ENCODE results near the gene TRPM3. TPM values are rescaled to one million over a fixed set of nuclear protein-coding genes. Genes with fewer than 3 reads are reported as not detected.
A peak's percentile ranks its signal among the peaks of the same experiment; 100 is the strongest.

Gene TRPM3
- total RNA-seq, 2 donors from 2014 or later: not detected

DNA sequence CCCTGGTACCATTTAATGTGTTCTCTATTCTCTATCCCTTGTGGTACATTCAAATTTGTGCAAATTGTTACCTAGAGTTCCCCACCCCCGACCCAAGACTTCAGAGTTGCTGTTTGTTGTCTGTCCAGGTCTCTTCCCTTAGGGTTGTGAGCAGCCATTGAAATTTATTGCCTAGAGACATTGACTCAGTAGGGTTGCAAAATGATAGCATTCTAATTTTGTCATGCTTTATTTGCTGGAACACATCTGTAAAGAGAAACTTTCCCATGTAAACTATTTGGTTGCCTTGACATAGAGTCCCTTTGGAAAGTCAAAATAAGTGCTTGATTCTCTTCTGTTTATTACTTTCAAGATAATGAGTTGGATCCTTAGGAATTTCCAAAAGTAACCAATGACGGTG lies 615.3 kb downstream of the TRPM3 start:
- H3K36me3 Mint-ChIP-seq (ENCODE audit: insufficient read depth in 2 of 2): peaks cover 0 to 1% of the 10 kb centered on the region in 2 donors
- ATAC-seq (replicated peaks in 1 of 2) (no peak), DNase-seq (no peak)
- no peaks in the 10 kb centered on the region for H3K4me1 Mint-ChIP-seq (ENCODE audit: low read depth)
- H3K4me3 Mint-ChIP-seq: no peak overlapping the region
- no peaks in the 10 kb centered on the region for H3K9me3 Mint-ChIP-seq
- no peaks in the 10 kb centered on the region for H3K27me3 Mint-ChIP-seq (ENCODE audit: low read depth)
- H3K27ac Mint-ChIP-seq: no peak overlapping the region

DNA sequence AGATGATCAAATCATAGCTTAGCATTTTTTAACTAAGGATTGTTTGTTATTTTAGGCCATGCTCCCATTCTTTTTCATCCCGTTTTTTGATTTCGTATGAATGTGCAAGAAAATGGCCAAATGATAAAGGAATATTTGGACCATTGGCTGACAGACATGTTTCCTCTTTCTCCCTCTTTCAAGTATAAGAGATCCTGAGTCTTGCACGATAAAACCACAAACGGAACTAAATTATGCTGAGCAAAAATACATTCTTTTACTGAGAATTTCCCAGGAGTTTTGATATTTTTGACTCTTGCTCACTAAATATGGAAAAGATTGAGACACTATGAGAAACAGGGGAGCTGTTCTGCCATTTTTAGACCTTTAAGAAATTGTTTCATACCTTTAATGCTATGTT lies 616.6 kb downstream of the TRPM3 start:
- no peak overlapping the region for H3K27ac Mint-ChIP-seq
- H3K9me3 Mint-ChIP-seq: no peaks in the 10 kb centered on the region
- H3K27me3 Mint-ChIP-seq (ENCODE audit: low read depth): no peaks in the 10 kb centered on the region
- peaks cover 0 to 1% of the 10 kb centered on the region in 2 donors for H3K36me3 Mint-ChIP-seq (ENCODE audit: insufficient read depth in 2 of 2)
- no peak overlapping the region for H3K4me3 Mint-ChIP-seq
- DNase-seq (no peak), ATAC-seq (replicated peaks in 1 of 2) (no peak)
- H3K4me1 Mint-ChIP-seq (ENCODE audit: low read depth): no peaks in the 10 kb centered on the region

DNA sequence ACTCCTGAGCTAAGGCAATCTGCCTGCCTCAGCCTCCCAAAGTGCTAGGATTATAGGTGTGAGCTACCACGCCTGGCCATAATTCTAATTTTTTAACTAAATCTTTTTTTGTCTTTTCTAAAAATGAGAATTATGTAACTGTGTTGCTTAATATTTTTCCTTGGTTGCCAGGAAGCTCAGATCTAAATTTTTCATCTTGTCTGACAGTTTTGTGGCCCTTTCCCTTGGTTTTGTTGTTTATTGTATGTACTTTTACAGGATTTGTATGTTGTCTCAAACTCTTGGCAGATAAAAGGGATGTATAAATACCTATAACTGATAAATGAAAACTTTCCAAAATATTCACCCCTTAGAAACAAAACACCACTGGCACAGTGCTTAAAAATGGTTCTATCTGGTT lies 618.7 kb downstream of the TRPM3 start:
- Mint-ChIP-seq H3K27me3 (ENCODE audit: low read depth) (no peaks in the 10 kb centered on the region), H3K36me3 (ENCODE audit: insufficient read depth in 2 of 2) (peaks cover 0 to 1% of the 10 kb centered on the region in 2 donors), H3K4me1 (ENCODE audit: low read depth) (no peaks in the 10 kb centered on the region)

DNA sequence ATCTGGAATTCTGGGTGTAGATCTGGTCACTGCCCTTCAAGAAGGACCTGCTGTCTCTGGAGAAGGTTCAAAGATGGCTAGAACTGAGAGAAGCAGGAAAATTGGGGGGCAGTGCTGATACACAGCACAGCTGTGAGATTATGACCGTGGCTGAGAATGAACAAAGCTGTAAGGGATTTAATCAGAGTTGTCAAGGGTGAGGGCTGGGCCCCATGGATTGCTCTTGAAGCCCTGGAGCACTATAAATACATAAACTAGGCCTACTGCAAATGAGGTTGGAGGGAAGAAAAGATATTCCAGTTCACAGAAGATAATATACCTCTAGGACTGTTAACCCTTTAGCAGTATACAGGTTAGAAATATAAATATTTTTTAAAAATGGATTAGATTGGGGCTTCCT lies 620.6 kb downstream of the TRPM3 start:
- H3K27ac Mint-ChIP-seq: no peak overlapping the region
- no peaks in the 10 kb centered on the region for H3K9me3 Mint-ChIP-seq
- peaks cover 6% of the 10 kb centered on the region for H3K4me1 Mint-ChIP-seq (ENCODE audit: low read depth)
- no peak overlapping the region for H3K4me3 Mint-ChIP-seq
- ATAC-seq (replicated peaks in 1 of 2) (no peak), DNase-seq (no peak)
- H3K27me3 Mint-ChIP-seq (ENCODE audit: low read depth): no peaks in the 10 kb centered on the region
- H3K36me3 Mint-ChIP-seq (ENCODE audit: insufficient read depth in 2 of 2): peaks cover 0 to 1% of the 10 kb centered on the region in 2 donors

More for the DNA sequence above, 618.7 kb downstream of the TRPM3 start:
- Mint-ChIP-seq H3K27ac (no peak overlapping the region), H3K9me3 (no peaks in the 10 kb centered on the region), H3K4me3 (no peak overlapping the region)
- DNase-seq: no peak
- no peak for ATAC-seq (replicated peaks in 1 of 2)

DNA sequence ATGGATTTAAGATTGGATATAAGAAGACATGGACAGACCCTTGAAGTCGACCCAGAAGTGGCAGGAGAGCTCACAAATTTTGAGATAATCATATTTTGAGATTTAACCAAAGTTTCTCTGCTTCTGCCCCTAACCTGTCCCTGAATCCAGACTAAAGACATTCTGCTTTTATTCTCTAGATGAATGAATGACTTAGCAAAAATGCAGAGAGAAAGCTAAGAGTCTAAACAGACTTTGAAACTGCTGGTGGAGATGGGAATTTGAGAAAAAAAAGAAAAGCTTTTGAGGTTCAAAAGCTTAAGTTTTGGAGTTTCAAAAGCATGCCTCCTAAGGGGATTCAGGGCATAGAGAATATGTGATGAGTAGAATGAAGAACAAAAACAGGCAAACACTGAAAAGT lies 621.8 kb downstream of the TRPM3 start:
- H3K36me3 Mint-ChIP-seq (ENCODE audit: insufficient read depth in 2 of 2): peaks cover 0 to 1% of the 10 kb centered on the region in 2 donors
- no peak overlapping the region for H3K4me3 Mint-ChIP-seq
- no peak for ATAC-seq (replicated peaks in 1 of 2)
- DNase-seq: no peak
- H3K4me1 Mint-ChIP-seq (ENCODE audit: low read depth): peaks cover 16% of the 10 kb centered on the region
- no peak overlapping the region for H3K27ac Mint-ChIP-seq
- H3K9me3 Mint-ChIP-seq: peaks cover 0 to 4% of the 10 kb centered on the region in 2 donors
- peaks cover 9% of the 10 kb centered on the region for H3K27me3 Mint-ChIP-seq (ENCODE audit: low read depth)

DNA sequence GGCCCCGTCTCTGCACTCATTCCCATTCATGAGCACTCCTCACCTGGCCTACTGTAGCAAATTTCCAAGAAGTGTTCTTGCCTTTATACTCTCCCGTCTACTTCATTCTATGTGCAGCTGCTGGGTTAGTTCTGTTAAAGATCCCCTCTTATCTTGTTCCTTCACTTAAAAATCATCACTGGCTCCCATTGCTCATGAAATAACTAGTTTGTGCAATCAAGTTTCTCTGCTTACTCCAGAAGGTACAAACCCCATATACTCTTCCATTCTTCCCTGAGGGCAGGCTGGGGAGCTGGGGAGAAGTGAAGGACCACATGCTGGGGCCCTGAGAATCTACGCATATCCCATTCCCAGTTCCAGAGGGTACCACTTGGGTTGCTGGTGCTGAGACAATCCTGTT lies 622.6 kb downstream of the TRPM3 start:
- peaks cover 14% of the 10 kb centered on the region for H3K27me3 Mint-ChIP-seq (ENCODE audit: low read depth)
- H3K9me3 Mint-ChIP-seq: peaks cover 0 to 7% of the 10 kb centered on the region in 2 donors
- H3K36me3 Mint-ChIP-seq (ENCODE audit: insufficient read depth in 2 of 2): no peaks in the 10 kb centered on the region
- H3K27ac Mint-ChIP-seq: no peak overlapping the region
- no peak overlapping the region for H3K4me3 Mint-ChIP-seq
- peaks cover 22% of the 10 kb centered on the region for H3K4me1 Mint-ChIP-seq (ENCODE audit: low read depth)
- no peak for DNase-seq
- no peak for ATAC-seq (replicated peaks in 1 of 2)

DNA sequence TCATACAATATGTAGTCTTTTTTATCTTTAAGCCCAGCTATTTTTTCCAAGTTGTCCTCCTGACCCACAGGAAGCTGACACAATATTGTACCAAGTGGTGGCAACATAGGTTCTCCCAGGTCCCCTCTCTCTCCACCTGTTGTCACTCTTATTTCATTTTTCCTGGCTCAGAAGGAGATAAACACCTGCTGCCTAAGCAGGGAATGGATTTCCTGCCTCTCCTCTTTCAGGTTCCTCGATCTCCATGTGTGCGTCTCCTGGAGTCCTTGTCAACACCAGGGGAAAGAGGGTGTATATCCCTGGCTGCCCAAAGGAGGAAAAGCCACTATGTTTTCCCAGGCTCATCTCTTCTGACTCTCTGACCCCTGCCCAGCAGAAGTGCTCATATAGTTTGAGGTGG lies 625.2 kb downstream of the TRPM3 start:
- H3K4me3 Mint-ChIP-seq: no peak overlapping the region
- no peak for DNase-seq

DNA sequence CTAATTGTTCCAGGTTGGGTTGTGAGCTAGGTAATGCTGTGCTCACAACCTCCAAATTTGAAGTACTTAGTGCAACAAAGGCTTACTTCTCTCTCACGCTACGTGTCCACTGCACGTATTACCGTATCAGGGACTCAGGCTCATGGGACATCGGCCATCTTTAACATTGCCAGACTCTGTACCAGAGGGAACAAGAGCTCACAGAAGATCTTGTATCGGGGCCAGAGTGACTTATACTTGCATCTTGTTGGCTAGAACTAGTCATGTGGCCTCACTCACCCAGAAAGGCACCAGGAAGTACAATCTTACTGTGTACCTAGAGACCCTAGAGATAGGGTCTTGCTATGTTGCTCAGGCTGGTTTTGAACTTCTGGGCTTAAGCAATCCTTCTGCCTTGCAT lies 625.9 kb downstream of the TRPM3 start:
- Mint-ChIP-seq H3K27me3 (ENCODE audit: low read depth) (peaks cover 14% of the 10 kb centered on the region), H3K4me3 (no peak overlapping the region), H3K4me1 (ENCODE audit: low read depth) (peaks cover 31% of the 10 kb centered on the region), H3K9me3 (peaks cover 0 to 7% of the 10 kb centered on the region in 2 donors), H3K36me3 (ENCODE audit: insufficient read depth in 2 of 2) (no peaks in the 10 kb centered on the region), H3K27ac (peak overlapping the region; percentile 10)
- no peak for ATAC-seq (replicated peaks in 1 of 2)
- DNase-seq: no peak

More for the DNA sequence above, 625.2 kb downstream of the TRPM3 start:
- H3K27me3 Mint-ChIP-seq (ENCODE audit: low read depth): peaks cover 14% of the 10 kb centered on the region
- no peak for ATAC-seq (replicated peaks in 1 of 2)
- H3K36me3 Mint-ChIP-seq (ENCODE audit: insufficient read depth in 2 of 2): no peaks in the 10 kb centered on the region
- no peak overlapping the region for H3K27ac Mint-ChIP-seq
- H3K4me1 Mint-ChIP-seq (ENCODE audit: low read depth): peaks cover 28% of the 10 kb centered on the region
- peaks cover 0 to 7% of the 10 kb centered on the region in 2 donors for H3K9me3 Mint-ChIP-seq

DNA sequence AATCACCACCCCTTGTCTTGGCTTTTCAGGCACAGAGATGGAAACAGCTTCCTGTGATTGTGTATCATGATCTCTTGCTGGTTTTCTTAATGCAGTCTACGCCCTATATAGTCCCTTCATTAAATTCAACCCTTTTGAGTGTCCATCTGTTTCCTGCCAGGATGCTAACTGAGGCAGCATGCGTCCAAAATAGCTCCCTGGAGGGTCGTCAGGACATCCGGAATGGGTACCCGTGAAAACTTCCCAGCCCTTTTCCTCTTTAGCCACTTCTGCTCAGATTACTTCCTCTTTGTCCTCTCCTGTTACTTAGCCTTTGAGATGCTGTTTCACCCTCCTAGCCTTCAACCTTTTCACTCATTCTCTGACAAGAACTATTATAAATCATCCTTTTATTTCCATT lies 627.2 kb downstream of the TRPM3 start:
- ATAC-seq (replicated peaks in 1 of 2): no peak
- Mint-ChIP-seq H3K4me3 (no peak overlapping the region), H3K36me3 (ENCODE audit: insufficient read depth in 2 of 2) (no peaks in the 10 kb centered on the region), H3K9me3 (peaks cover 0 to 7% of the 10 kb centered on the region in 2 donors), H3K4me1 (ENCODE audit: low read depth) (peaks cover 33% of the 10 kb centered on the region), H3K27ac (no peak overlapping the region), H3K27me3 (ENCODE audit: low read depth) (peaks cover 14% of the 10 kb centered on the region)
- no peak for DNase-seq

DNA sequence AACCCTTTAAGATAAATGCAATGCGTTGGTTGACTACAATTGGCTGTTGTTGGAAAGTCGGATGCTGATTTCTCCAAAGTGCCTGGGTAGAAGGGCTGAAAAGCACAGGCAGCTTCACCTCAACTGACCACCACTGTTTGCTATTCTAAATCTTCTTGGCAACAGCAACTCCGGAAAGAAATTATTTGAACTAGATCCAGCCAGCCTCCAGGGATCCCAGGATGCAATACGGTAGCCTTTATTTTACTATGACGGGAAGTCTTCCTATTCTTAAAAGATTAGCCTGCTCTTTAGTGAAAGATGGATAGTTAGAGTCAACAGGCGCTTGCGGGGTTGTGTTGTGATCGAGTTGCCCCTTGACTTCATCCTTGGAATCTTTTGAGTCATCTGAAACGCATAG lies 628.4 kb downstream of the TRPM3 start:
- DNase-seq: no peak
- Mint-ChIP-seq H3K9me3 (peaks cover 0 to 7% of the 10 kb centered on the region in 2 donors), H3K4me1 (ENCODE audit: low read depth) (peaks cover 33% of the 10 kb centered on the region), H3K27me3 (ENCODE audit: low read depth) (peaks cover 14% of the 10 kb centered on the region), H3K27ac (no peak overlapping the region), H3K36me3 (ENCODE audit: insufficient read depth in 2 of 2) (no peaks in the 10 kb centered on the region), H3K4me3 (no peak overlapping the region)
- no peak for ATAC-seq (replicated peaks in 1 of 2)

DNA sequence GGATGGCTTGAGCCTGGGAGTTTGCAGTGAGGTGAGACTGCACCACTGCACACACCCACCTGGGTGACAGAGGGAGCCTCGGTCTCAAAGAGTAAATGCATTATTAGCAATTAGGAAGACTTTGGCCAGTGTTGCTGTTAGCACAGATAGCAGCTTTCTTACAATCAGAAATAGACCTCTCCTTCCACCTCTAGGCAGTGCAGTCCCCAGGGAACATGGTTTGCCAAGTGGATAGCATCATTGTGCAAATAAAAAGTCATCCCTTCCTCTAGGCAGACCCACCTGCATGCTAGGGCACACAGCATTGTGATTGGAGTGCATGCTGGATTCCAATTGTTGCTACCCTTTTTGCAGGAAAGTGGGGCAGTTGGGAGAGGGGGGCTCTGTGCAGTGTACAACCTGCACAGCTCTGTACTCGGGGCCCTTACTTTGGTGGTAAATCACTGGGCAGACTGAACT lies 629.1 kb downstream of the TRPM3 start:
- peaks cover 14% of the 10 kb centered on the region for H3K27me3 Mint-ChIP-seq (ENCODE audit: low read depth)
- H3K9me3 Mint-ChIP-seq: peaks cover 0 to 7% of the 10 kb centered on the region in 2 donors
- H3K36me3 Mint-ChIP-seq (ENCODE audit: insufficient read depth in 2 of 2): no peaks in the 10 kb centered on the region
- ATAC-seq (replicated peaks in 1 of 2): no peak
- peaks cover 33% of the 10 kb centered on the region for H3K4me1 Mint-ChIP-seq (ENCODE audit: low read depth)
- no peak overlapping the region for H3K4me3 Mint-ChIP-seq
- H3K27ac Mint-ChIP-seq: no peak overlapping the region
- no peak for DNase-seq

DNA sequence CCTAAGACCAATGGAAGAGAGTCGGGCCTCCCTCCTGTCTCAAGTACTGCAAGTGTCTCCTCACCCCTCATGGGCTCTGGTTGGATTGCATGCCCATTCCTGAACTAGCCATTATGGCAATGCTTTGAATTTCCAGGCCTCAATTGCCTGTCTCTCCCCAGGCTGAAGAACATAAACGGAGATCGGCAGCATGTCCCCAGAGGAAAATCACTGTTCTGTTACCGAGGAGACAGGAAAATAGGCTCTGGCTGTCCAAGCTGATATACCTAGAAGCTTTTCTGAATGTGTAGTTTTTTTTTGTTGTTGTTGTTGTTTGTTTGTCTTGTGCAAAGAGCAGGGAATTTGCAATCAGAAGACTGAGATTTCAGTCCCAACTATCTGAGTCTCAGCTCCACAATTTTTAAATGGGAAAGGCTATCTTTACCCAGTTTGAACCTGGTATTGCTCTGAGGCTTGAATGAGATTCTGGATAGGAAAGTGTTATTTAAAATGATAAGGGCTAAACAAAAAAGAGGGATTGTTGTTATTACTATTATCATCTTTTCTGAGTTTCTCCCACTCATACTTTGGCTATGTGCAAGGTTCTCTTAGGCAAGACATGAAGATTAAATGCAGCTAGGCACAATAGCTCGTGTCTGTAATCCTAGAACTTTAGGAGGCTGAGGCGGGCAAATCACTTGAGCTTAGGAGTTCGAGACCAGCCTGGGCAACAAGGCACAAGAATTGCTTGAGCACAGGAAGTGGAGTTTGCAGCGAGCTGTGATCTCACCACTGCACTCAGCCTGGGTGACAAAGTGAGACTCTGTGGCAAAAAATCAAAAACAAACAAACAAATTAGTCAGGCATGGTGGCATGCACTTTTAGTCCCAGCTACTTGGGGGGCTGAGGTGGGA lies 629.7 kb downstream of the TRPM3 start:
- no peak overlapping the region for H3K4me3 Mint-ChIP-seq
- no peak for ATAC-seq (replicated peaks in 1 of 2)

DNA sequence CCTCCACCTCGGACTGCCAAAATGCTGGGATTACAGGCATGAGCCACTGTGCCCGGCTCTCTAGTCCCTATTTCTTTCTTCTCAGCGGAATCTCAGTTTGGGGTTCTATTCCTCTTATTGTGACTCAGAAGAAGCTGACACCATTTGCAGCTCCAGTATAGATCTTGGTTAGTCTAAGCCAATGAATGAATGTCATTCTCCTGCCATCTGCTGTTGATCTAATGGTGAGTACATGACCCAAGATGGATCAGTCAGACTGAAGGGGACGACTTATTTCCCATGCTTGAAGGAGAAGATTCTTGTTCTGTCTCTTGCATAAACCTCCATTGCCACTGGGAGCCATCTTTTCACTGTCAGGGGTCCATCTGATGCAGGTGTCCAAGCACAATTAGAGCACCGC lies 630.9 kb downstream of the TRPM3 start:
- no peak for DNase-seq
- ATAC-seq (replicated peaks in 1 of 2): peak in 1 of 2 donors; percentile 43
- Mint-ChIP-seq H3K4me1 (ENCODE audit: low read depth) (peaks cover 30% of the 10 kb centered on the region), H3K4me3 (no peak overlapping the region), H3K27me3 (ENCODE audit: low read depth) (peaks cover 14% of the 10 kb centered on the region), H3K27ac (no peak overlapping the region), H3K36me3 (ENCODE audit: insufficient read depth in 2 of 2) (no peaks in the 10 kb centered on the region), H3K9me3 (peaks cover 0 to 7% of the 10 kb centered on the region in 2 donors)

More for the DNA sequence above, 629.7 kb downstream of the TRPM3 start:
- DNase-seq: no peak
- H3K9me3 Mint-ChIP-seq: peaks cover 0 to 7% of the 10 kb centered on the region in 2 donors
- H3K4me1 Mint-ChIP-seq (ENCODE audit: low read depth): peaks cover 33% of the 10 kb centered on the region
- H3K27me3 Mint-ChIP-seq (ENCODE audit: low read depth): peaks cover 14% of the 10 kb centered on the region
- H3K27ac Mint-ChIP-seq: no peak overlapping the region
- no peaks in the 10 kb centered on the region for H3K36me3 Mint-ChIP-seq (ENCODE audit: insufficient read depth in 2 of 2)

DNA sequence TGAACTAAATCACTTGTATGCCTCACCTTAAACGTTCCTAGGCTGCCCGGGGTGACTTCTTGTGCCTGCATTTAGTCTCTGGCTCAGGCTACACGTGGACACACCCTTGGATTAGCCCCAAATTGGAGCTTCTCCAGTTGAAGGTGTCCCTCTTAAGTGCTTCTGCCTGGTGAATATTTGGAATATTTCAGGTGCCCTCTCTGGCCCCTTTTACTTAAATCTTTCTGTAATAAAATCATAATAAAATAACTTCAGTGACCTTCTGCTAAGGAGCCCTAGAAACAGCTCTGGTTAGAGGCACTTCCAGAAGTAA lies 632.7 kb downstream of the TRPM3 start:
- Mint-ChIP-seq H3K4me3 (no peak overlapping the region), H3K4me1 (ENCODE audit: low read depth) (peaks cover 30% of the 10 kb centered on the region), H3K9me3 (no peaks in the 10 kb centered on the region), H3K27me3 (ENCODE audit: low read depth) (no peaks in the 10 kb centered on the region), H3K27ac (no peak overlapping the region), H3K36me3 (ENCODE audit: insufficient read depth in 2 of 2) (no peaks in the 10 kb centered on the region)
- DNase-seq: no peak
- ATAC-seq (replicated peaks in 1 of 2): no peak
